ENCODE data around the gene DDA1.

- no peak for TF ChIP-seq CTCF (IDR thresholded peaks at IDR 0.05)
- TF ChIP-seq POLR2A (IDR thresholded peaks at IDR 0.05): no peak
Measured at GRCh38 chr19:17279436-17279835, 29.9 kb upstream of the DDA1 start.
